ENCODE measurements around the gene MBP. TPM values are rescaled to one million over a fixed set of nuclear protein-coding genes. Genes with fewer than 3 reads are reported as not detected.

Gene MBP
- total and polyA plus RNA-seq, 2 experiments from 2014 or later: 18.4 to 22.9 TPM

- H3K36me3 Mint-ChIP-seq (ENCODE audit: low read depth): no peaks in the 10 kb centered on the region
- ATAC-seq (no peak; the same call in 2 of the 3 replicates), DNase-seq (ENCODE audit: low spot score) (no peak)
- H3K4me2 ChIP-seq: no peak overlapping the region
- no peaks in the 10 kb centered on the region for H3K36me3 ChIP-seq (ENCODE audit: insufficient read depth)
- peaks cover 16% of the 10 kb centered on the region for H3K27me3 Mint-ChIP-seq (ENCODE audit: insufficient read depth, low read depth, poor library complexity)
- H3K9me3 Mint-ChIP-seq: no peaks in the 10 kb centered on the region
- no peak overlapping the region; the same call in 1 of the 2 replicates for H3K27ac Mint-ChIP-seq
- no peak overlapping the region for H3K4me3 Mint-ChIP-seq
- TF ChIP-seq STAT1 (IDR thresholded peaks at IDR 0.05; ENCODE audit: unreplicated experiment): no peak
- no peak for TF ChIP-seq ETS1 (IDR thresholded peaks at IDR 0.05)
- no peak for TF ChIP-seq REST (IDR thresholded peaks at IDR 0.05; ENCODE audit: unreplicated experiment)
- no peak for TF ChIP-seq POLR2AphosphoS5 (IDR thresholded peaks at IDR 0.05; ENCODE audit: low read depth)
- peaks cover 13% of the 10 kb centered on the region; the same call in 1 of the 2 replicates for H3K4me1 ChIP-seq (ENCODE audit: insufficient read depth)
- H3F3A ChIP-seq (replicated peaks; ENCODE audit: low read depth): no peaks in the 10 kb centered on the region
- no peak overlapping the region for H2AFZ ChIP-seq
- 0 out of 2 replicates have a peak overlapping the region, but pooled peaks have one; percentile 66 for H3K27ac ChIP-seq (ENCODE audit: low read depth)
- H3K4me1 Mint-ChIP-seq: peaks cover 46% of the 10 kb centered on the region
- no peaks in the 10 kb centered on the region for H3K9me2 ChIP-seq (ENCODE audit: insufficient read depth)
- H3K27me3 ChIP-seq (ENCODE audit: insufficient read depth): no peaks in the 10 kb centered on the region
- H3K4me3 ChIP-seq: no peak overlapping the region
- no peaks in the 10 kb centered on the region; the same call in 1 of the 2 replicates for H4K20me1 ChIP-seq (replicated peaks; ENCODE audit: insufficient read depth)
- H3K79me2 ChIP-seq (replicated peaks; ENCODE audit: insufficient read depth): no peaks in the 10 kb centered on the region
Measured at GRCh38 chr18:77055429-77056300, 76.9 kb downstream of the MBP start.

- H3K27ac Mint-ChIP-seq: no peak overlapping the region
- peaks cover 46% of the 10 kb centered on the region for H3K4me1 Mint-ChIP-seq
- H3K4me3 Mint-ChIP-seq: no peak overlapping the region
- no peaks in the 10 kb centered on the region for H3F3A ChIP-seq (replicated peaks; ENCODE audit: low read depth)
- DNase-seq (ENCODE audit: low spot score) (peak; percentile 56), ATAC-seq (peak; percentile 72)
- no peaks in the 10 kb centered on the region; the same call in 1 of the 2 replicates for H4K20me1 ChIP-seq (replicated peaks; ENCODE audit: insufficient read depth)
- no peak overlapping the region for H2AFZ ChIP-seq
- H3K9me2 ChIP-seq (ENCODE audit: insufficient read depth): no peaks in the 10 kb centered on the region
- H3K27me3 Mint-ChIP-seq (ENCODE audit: insufficient read depth, low read depth, poor library complexity): peaks cover 16% of the 10 kb centered on the region
- H3K36me3 Mint-ChIP-seq (ENCODE audit: low read depth): no peaks in the 10 kb centered on the region
- TF ChIP-seq ZNF331 (CRISPR knock-in tag; IDR thresholded peaks at IDR 0.05; ENCODE audit: low read depth) (no peak), CTCF (conservative IDR thresholded peaks at IDR 0.05; ENCODE audit: low read depth in 2 of 2) (peak; percentile 13 to 58; a peak in 3 of 4 replicates)
- no peak overlapping the region for H3K4me3 ChIP-seq
- no peaks in the 10 kb centered on the region for H3K36me3 ChIP-seq (ENCODE audit: insufficient read depth)
- no peaks in the 10 kb centered on the region for H3K79me2 ChIP-seq (replicated peaks; ENCODE audit: insufficient read depth)
- no peak overlapping the region for H3K27ac ChIP-seq (ENCODE audit: low read depth)
- peaks cover 13% of the 10 kb centered on the region; the same call in 1 of the 2 replicates for H3K4me1 ChIP-seq (ENCODE audit: insufficient read depth)
- H3K4me2 ChIP-seq: no peak overlapping the region
- no peaks in the 10 kb centered on the region for H3K9me3 Mint-ChIP-seq
- H3K27me3 ChIP-seq (ENCODE audit: insufficient read depth): no peaks in the 10 kb centered on the region
Measured at GRCh38 chr18:77054606-77055428, 77.8 kb downstream of the MBP start.

Measured in GM23338 (cell line).